Measurements from ENCODE around the gene TSPAN18.

TSPAN18 gene

DNA sequence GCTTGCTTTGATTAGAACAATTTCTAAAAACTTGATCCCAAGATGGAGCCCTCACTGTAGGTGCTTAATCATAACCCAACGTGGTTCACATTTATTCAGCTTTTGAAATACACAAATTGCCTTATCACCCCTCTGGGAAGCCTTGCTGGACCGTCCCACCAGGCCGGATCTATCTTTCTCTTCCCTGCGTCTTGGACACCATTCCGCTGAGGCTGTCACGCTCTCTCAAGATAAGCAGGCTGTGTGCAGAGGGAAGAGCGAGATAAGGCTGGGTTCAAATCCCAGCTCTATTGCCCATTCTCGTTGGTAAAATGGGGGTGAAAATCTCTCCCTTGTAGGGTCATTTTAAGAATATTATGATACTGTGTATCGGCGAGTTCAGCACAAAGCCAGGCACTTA, 244.4 kb downstream of the TSPAN18 start:
- no peak for DNase-seq

DNA sequence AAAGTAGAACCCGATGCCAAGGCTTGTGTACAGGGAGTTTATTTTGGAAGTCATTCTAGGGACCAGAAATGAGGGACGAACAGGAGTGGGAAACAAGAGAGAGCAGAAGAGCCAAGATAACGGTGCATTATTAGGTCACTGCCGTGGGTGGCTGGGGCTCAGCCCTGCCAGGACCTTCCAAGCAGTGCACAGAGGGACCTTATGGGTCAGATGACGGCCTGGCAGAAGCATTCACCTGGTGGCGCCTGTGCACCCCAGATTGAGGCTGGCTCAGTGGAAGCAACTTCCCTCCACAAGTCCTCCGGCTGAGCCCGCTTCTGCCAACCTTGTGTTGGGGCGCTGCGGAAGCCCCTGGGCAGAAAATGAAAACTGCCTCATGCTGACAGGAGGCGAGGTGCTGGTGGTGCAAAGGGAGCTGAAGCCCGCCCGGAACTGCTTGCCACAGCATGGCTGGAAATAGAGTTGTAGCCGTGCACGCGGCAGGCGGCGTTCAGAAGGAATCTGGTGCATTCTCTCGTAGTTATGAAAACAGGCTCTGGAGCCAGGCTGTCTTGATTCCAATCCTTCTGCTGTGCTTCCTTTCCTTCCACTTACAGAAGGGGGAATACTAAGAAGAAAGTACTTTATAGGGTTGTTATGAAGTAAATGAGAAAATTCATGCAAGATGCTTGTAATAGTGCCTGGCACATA, 246.1 kb downstream of the TSPAN18 start:
- DNase-seq = no peak

DNA sequence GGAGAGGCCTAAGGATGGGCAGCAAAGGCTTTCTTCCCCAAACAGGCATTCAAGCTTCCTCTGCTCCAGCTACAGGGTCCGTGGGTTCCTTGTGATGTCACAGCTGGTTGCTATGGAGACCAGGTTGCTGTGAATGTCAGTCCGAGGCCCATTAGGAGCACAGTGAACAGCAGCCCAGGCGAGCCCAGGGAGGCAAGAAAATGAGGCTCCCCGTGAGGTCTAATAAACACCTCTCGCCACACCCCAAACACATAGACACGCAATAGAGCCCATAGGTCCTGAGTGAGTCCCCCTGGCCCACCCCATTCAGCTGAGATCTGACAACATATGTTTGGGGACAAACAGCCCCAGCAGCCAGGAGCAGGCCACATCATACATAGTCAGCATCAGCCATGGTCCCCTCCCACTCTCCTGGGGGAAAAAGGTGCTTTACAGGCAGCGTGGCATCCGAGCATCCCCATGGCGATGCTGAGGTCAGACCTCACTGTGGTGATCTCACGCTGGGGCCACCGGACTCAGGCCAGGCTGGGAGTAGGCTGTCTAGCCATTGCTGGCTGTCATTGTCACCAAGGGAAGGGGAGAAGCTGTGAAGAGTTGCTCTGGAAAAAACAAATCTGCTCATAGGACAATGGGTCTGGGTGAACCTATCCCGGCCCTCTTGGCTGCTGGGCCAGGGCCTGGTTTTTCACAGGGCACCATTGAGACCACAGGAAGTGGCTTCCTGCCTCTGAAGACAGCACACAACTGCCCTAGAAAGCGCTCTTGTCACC, 247.1 kb downstream of the TSPAN18 start:
- no peak for DNase-seq

DNA sequence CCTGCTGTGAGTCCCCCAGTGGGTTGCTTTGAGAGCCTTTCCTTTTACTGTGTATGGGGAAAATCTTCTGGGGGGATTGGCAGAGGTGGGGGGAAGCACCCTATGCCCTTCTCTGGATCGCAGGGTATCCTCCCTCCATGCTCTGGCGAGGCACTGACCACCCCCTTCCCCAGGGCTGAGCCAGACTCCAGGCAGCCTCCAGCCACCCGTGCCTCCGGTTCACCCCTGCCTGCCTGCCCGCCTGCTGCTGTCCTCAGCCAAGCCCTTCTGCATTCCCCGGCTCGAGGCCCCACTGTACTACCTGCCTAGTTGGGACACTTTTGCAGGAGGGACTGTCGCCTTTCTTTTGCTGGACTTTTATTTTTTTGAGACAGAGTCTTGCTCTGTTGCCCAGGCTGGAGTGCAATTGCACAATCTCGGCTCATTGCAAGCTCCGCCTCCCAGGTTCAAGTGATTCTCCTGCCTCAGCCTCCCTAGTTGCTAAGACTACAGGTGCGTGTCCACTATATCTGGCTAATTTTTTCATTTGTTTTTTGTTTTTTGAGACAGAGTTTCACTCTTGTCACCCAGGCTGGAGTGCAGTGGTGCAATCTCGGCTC, 247.7 kb downstream of the TSPAN18 start:
- DNase-seq = no peak

DNA sequence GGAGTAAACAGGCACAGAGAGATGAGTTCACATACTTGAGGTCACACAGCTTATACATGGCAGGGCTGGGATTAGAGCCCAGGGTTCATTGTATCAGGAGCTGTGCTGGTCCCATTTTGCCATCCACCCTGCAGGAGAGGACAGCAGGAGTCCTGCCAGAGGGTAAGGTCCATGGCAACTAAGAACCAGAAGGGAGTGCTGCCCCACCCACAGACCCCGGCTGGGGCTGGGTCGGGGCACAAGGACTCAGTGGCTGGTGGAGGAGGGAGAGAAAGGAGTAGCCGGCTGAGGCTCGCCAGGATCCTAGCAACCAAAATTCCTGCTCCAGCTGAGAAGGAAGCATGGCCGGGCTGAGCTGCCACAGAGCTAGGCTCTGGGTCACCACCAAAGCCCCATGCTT, 249.8 kb downstream of the TSPAN18 start:
- DNase-seq = no peak

DNA sequence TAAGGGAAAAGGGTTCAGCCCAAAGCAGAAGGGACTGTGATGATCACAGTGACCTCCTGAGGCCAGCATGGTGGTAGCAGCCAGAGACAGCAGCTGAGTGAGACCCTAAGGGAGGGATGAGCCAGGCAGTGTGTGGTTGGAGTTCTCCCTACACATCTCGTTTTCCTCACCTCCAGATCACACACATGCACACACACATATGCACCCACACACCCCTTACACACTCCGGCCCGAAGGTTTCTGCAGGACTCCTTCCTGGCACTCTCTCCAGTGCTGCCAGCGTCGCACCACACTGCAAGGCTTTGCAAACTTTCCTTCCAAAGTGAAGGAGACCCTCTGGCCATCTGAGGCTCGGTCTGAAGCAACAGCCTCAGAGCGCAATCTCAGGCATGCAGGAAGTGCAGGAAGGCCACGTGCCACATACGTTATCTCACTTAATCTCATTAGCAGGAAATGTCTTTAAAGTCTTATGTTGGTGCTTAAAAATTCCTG, 250.8 kb downstream of the TSPAN18 start:
- no peak for DNase-seq

DNA sequence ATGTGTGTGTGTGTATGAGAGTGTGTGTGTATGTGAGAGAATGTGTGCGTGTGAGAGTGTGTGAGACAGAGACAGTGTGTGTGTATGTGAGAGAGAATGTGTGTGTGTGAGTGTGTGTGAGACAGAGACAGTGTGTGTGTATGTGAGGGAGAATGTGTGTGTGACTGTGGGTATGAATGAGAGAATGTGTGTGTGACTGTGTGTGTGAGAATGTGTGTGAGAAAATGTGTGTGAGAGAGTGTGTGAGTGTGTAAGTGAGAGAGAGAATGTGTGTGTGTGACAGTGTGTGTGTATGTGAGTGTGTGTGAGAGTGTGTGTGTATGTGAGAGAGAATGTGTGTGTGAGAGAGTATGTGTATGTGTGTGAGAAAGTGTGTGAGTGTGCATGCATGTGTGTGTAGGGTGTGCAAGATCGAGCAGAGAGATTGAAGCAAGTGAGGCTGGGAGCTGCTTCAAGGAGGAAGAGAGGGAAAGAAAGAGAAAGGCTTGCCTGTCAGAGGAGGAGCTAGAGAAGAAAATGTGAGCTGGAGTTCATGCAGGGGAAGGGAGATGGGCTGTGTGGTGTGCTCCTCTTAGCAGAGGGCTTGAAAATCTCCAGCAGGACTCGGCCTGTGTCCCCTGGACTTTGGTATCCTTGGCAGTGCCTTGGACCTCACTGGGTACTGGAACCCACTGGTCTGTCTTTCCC, 251.7 kb downstream of the TSPAN18 start:
- DNase-seq = no peak

DNA sequence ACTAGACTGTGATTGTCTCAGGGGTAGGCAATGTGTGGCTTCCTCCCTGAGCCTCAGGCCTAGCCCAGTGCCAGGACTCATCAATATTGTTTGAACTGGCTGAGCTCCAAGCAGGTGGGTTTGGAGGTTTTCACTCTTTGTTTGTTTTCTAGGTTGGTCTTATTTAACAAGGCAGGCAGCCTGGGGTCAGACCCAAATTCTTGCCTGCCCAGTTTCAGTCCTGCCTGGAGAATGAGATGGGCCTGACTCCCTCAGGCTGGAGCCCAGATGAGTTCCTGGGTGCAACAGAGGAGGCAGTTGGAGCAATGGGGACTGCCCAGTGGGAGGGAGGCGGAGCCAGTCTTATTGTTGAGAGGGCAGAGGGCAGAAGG, 252.2 kb downstream of the TSPAN18 start:
- DNase-seq = no peak

DNA sequence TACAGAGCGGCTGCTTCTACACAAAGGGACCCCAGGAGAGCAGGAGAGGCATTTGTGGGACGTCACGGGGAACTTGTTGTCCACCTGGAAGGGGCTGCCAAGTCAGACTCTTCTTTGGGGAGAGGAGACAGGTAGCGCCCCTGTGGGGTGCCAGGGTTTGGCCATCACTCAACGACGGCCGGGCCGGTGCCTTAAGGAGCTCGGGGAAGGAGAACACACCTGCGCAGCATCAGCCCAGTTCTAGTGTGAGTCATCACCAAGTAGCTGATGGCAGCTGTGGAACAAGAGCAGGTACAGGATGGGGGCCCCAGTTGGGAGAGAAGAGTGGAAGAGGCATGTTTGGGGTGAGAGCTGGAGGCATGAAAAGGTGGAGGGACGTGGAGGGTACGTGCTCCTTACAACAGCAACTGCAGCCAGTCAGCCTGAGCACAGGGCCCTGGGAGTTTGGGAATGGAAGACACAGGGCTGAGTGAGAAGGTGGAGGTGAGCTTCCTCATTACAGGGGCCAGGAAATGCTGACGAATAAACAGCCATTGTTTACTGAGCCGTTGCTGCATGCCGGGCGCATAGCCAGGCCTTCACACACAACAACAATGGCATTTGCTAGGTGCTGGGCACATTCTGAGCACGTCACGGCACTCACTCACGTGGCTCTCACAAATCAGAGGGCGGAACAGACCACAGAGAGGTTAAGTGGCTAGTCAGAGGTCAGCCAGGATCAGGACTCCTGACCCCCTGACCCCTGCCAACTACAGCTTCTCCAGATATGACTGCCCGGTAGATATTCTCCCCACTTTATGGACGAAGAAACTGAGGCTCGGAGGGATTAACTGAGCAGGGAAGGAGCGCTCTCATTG, 253.0 kb downstream of the TSPAN18 start:
- no peak for DNase-seq

DNA sequence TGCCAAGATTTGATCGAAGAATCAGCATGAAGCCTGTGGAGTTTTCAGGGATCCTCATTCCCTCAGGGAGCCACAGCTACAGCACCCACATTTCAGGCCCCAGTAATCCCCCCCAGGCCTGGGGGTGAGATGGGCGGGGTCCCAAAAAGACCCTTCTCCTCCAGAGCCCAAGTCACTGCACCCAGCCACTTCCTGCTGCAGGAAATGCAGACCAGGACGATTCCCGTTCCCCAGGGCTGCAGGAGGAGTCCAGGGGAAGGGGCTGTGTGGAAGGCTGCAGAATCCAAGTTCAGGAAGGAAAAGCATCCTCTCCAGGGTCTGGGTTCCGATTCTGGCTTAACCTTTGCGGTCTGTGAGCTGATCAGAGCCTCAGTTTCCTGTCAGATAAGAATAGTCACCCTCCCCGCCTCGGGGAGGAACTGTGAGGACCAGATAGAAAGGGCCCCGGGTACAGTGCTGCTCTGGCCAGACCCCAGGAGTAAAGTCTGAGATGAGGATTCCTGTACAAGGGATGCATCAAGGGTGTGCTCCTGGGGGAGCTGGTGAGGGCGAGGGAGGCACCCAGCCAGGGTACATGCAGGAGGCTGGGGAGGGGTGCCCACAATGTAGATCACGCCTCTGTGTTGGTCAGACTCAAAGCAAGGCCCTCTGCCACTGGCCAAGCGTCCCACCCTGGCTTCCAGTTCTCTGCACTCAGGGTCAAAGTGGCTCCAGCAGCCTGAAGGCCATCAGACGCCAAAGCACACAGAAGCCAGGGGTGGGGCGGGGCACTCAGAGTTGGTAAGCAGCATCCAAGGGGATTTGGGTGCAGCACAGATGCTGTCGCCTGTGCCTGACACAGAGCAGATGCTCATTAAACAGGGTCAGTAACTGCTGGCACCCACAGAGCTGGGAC, 254.0 kb downstream of the TSPAN18 start:
- DNase-seq = no peak

Data from DMS 273 treated with DMSO at 0.1 percent for 48 hours (cell line).